DOHH2 (cell line): Measurements from ENCODE around the gene NBAS.

ENCODE experiments used
- EZH2phosphoT487 ChIP-seq: fragments of 200-600 bp; sonication (generic); IDR thresholded peaks from 2 replicates; pipeline ENCODE4 v1.6.1; 2017; ENCODE audit warnings: borderline replicate concordance, mild to moderate bottlenecking, antibody characterized with exemption, low read length, moderate library complexity, mixed read lengths
- TF ChIP-seq, protein P1 (sequence below): fragments of 200-600 bp; sonication (generic); IDR thresholded peaks from one replicate; pipeline ENCODE4 v1.5.1; 2014; ENCODE audit warnings: antibody characterized with exemption, mild to moderate bottlenecking, low read depth, low read length; ENCODE audit not compliant: poor library complexity, severe bottlenecking

DNA sequence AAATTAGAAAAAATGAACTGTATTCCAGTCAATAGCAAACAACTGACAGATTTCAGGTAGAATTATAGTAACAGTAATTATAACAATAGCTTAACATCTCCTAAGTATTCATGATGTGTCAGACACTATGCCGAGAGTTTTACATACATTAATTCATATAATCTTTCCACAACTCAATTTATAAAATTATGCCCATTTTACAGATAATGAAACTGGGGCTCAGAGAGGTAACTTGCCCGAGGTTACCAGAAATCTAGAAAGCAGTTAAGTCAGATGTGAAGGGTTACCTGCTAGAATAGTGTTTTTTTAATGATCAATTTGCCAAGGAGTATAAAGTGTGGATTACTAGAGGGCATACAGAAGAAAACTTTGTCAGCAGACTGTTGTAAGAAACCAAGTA lies 12.2 kb downstream of the NBAS start:
- TF ChIP-seq, protein P1, sequence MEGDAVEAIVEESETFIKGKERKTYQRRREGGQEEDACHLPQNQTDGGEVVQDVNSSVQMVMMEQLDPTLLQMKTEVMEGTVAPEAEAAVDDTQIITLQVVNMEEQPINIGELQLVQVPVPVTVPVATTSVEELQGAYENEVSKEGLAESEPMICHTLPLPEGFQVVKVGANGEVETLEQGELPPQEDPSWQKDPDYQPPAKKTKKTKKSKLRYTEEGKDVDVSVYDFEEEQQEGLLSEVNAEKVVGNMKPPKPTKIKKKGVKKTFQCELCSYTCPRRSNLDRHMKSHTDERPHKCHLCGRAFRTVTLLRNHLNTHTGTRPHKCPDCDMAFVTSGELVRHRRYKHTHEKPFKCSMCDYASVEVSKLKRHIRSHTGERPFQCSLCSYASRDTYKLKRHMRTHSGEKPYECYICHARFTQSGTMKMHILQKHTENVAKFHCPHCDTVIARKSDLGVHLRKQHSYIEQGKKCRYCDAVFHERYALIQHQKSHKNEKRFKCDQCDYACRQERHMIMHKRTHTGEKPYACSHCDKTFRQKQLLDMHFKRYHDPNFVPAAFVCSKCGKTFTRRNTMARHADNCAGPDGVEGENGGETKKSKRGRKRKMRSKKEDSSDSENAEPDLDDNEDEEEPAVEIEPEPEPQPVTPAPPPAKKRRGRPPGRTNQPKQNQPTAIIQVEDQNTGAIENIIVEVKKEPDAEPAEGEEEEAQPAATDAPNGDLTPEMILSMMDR: no peak
- TF ChIP-seq EZH2phosphoT487: no peak
